Urinary bladder (tissue), 4 donors: ENCODE data around the gene CNTN4. TPM values are rescaled to one million over a fixed set of nuclear protein-coding genes. Genes with fewer than 3 reads are reported as not detected.

Source experiments
- DNase-seq: peaks from one replicate; pipeline ENCODE4 v3.0.0-alpha.2; 2015; ENCODE audit errors: extremely low spot score
- H3K27ac ChIP-seq: one replicate; pipeline ENCODE4 v1.5.1; 2013; ENCODE audit warnings: low read depth, mild to moderate bottlenecking, moderate library complexity
- H3K36me3 ChIP-seq: one replicate; pipeline ENCODE4 v1.6.1; 2013; ENCODE audit warnings: mild to moderate bottlenecking, moderate library complexity; ENCODE audit not compliant: insufficient read depth
- H3K4me1 ChIP-seq: one replicate; pipeline ENCODE4 v1.6.1; 2013; ENCODE audit warnings: mild to moderate bottlenecking, moderate library complexity; ENCODE audit not compliant: insufficient read depth
- H3K4me3 ChIP-seq: one replicate; pipeline ENCODE4 v1.5.1; 2013; ENCODE audit warnings: low read depth, low read length
- whole genome bisulfite sequencing: extraction: QIAGEN DNeasy Blood & Tissue Kit; methylation state at CpG from one replicate; pipeline ENCODE4 v1.1.7; 2013; 5-methylcytosine and 5-hydroxymethylcytosine counted together
- polyA plus RNA-seq: library from polyadenylated mRNA; stranded (reverse); fragments of 200-250 nt; gene quantifications from one replicate; pipeline ENCODE4 v1.2.3, GENCODE V29; 2013
- total RNA-seq: library from RNA; depleted of rRNA; stranded (reverse); fragments of >200 nt; gene quantifications from one replicate; pipeline ENCODE4 v1.2.3, GENCODE V29; 2014
- donor health status: healthy with polysubstance abuse.
- donor health status: healthy.

The CNTN4 gene
- total and polyA plus RNA-seq, 2 donors, result 7.2 to 56.6 TPM

GRCh38 chr3:2589336-2589969 lies 490.8 kb downstream of the CNTN4 start:
- H3K4me3 ChIP-seq, result no peak overlapping the region
- DNase-seq, result no peak

GRCh38 chr3:2595486-2595885 lies 496.8 kb downstream of the CNTN4 start:
- Histone ChIP-seq H3K36me3 (no peaks in the 10 kb centered on the region), H3K4me1 (no peaks in the 10 kb centered on the region), H3K27ac (no peak overlapping the region), H3K4me3 (no peak overlapping the region)
- DNase-seq, result no peak
- 92% methylated on average over 4 of the region's 4 CpGs for WGBS

More at GRCh38 chr3:2589336-2589969, 490.8 kb downstream of the CNTN4 start:
- Histone ChIP-seq H3K4me1 (no peaks in the 10 kb centered on the region), H3K27ac (no peak overlapping the region), H3K36me3 (no peaks in the 10 kb centered on the region)
- 94% methylated on average over 6 of the region's 6 CpGs for WGBS

GRCh38 chr3:2597615-2598014 lies 498.9 kb downstream of the CNTN4 start:
- no peak for DNase-seq
- H3K4me1 ChIP-seq, result no peaks in the 10 kb centered on the region
- H3K27ac ChIP-seq, result no peak overlapping the region
- WGBS, result 65% methylated on average over 3 of the region's 3 CpGs
- no peak overlapping the region for H3K4me3 ChIP-seq
- no peaks in the 10 kb centered on the region for H3K36me3 ChIP-seq

GRCh38 chr3:2599471-2599870 lies 500.8 kb downstream of the CNTN4 start:
- no peak for DNase-seq
- WGBS, result 65% methylated on average over 1 of the region's 1 CpG
- Histone ChIP-seq H3K36me3 (no peaks in the 10 kb centered on the region), H3K27ac (no peak overlapping the region), H3K4me1 (no peaks in the 10 kb centered on the region), H3K4me3 (no peak overlapping the region)

GRCh38 chr3:2603692-2604289 lies 505.1 kb downstream of the CNTN4 start:
- Histone ChIP-seq H3K36me3 (no peaks in the 10 kb centered on the region), H3K4me1 (no peaks in the 10 kb centered on the region), H3K27ac (no peak overlapping the region), H3K4me3 (no peak overlapping the region)
- 25% methylated on average over 5 of the region's 5 CpGs for WGBS
- no peak for DNase-seq

GRCh38 chr3:2614578-2614977 lies 515.9 kb downstream of the CNTN4 start:
- Histone ChIP-seq H3K4me3 (no peak overlapping the region), H3K36me3 (no peaks in the 10 kb centered on the region), H3K4me1 (no peaks in the 10 kb centered on the region), H3K27ac (no peak overlapping the region)
- DNase-seq, result no peak
- WGBS, result 90% methylated on average over 3 of the region's 3 CpGs

- Histone ChIP-seq H3K27ac (no peak overlapping the region), H3K36me3 (no peaks in the 10 kb centered on the region), H3K4me1 (no peaks in the 10 kb centered on the region), H3K4me3 (no peak overlapping the region)
- no peak for DNase-seq
These were observed 516.4 kb downstream of the CNTN4 start for GRCh38 chr3:2615080-2615479.

GRCh38 chr3:2623436-2623835 lies 524.8 kb downstream of the CNTN4 start:
- Histone ChIP-seq H3K36me3 (no peaks in the 10 kb centered on the region), H3K4me1 (no peaks in the 10 kb centered on the region), H3K4me3 (no peak overlapping the region), H3K27ac (no peak overlapping the region)
- 35% methylated on average over 1 of the region's 1 CpG for WGBS
- no peak for DNase-seq

GRCh38 chr3:2628117-2628516 lies 529.5 kb downstream of the CNTN4 start:
- no peaks in the 10 kb centered on the region for H3K36me3 ChIP-seq
- no peak overlapping the region for H3K27ac ChIP-seq
- DNase-seq, result no peak
- 84% methylated on average over 6 of the region's 6 CpGs for WGBS
- H3K4me1 ChIP-seq, result no peaks in the 10 kb centered on the region
- H3K4me3 ChIP-seq, result no peak overlapping the region

- Histone ChIP-seq H3K36me3 (no peaks in the 10 kb centered on the region), H3K27ac (no peak overlapping the region), H3K4me1 (no peaks in the 10 kb centered on the region), H3K4me3 (no peak overlapping the region)
- no peak for DNase-seq
- WGBS, result 85% methylated on average over 2 of the region's 2 CpGs
These were observed 536.8 kb downstream of the CNTN4 start for GRCh38 chr3:2635511-2635910.

GRCh38 chr3:2643606-2644005 lies 544.9 kb downstream of the CNTN4 start:
- 70% methylated on average over 3 of the region's 3 CpGs for WGBS
- no peaks in the 10 kb centered on the region for H3K4me1 ChIP-seq
- no peak overlapping the region for H3K27ac ChIP-seq
- no peak overlapping the region for H3K4me3 ChIP-seq
- H3K36me3 ChIP-seq, result no peaks in the 10 kb centered on the region
- no peak for DNase-seq

GRCh38 chr3:2645001-2645400 lies 546.3 kb downstream of the CNTN4 start:
- Histone ChIP-seq H3K36me3 (no peaks in the 10 kb centered on the region), H3K4me1 (no peaks in the 10 kb centered on the region), H3K27ac (no peak overlapping the region), H3K4me3 (no peak overlapping the region)
- no peak for DNase-seq
- 87% methylated on average over 2 of the region's 2 CpGs for WGBS

GRCh38 chr3:2650746-2651145 lies 552.1 kb downstream of the CNTN4 start:
- WGBS, result 65% methylated on average over 3 of the region's 3 CpGs

GRCh38 chr3:2652386-2652785 lies 553.7 kb downstream of the CNTN4 start:
- WGBS, result 33% methylated on average over 2 of the region's 2 CpGs
- no peak for DNase-seq
- Histone ChIP-seq H3K4me3 (no peak overlapping the region), H3K36me3 (no peaks in the 10 kb centered on the region), H3K4me1 (no peaks in the 10 kb centered on the region), H3K27ac (no peak overlapping the region)

More at GRCh38 chr3:2650746-2651145, 552.1 kb downstream of the CNTN4 start:
- Histone ChIP-seq H3K4me1 (no peaks in the 10 kb centered on the region), H3K27ac (no peak overlapping the region), H3K4me3 (no peak overlapping the region), H3K36me3 (no peaks in the 10 kb centered on the region)
- DNase-seq, result no peak
